Mucosa of stomach (tissue), 1 donor: ENCODE data around the gene KIF5A.

Experiments
- H3K27me3 ChIP-seq: one replicate; pipeline ENCODE4 v1.7.0; 2013; ENCODE audit warnings: mild to moderate bottlenecking, low read length; ENCODE audit not compliant: control insufficient read depth, insufficient read depth
- H3K36me3 ChIP-seq: one replicate; pipeline ENCODE4 v1.7.0; 2013; ENCODE audit warnings: low read length; ENCODE audit not compliant: control insufficient read depth, insufficient read depth
- H3K4me1 ChIP-seq: one replicate; pipeline ENCODE4 v1.7.0; 2013; ENCODE audit warnings: mild to moderate bottlenecking, low read length; ENCODE audit not compliant: control insufficient read depth, insufficient read depth
- H3K4me3 ChIP-seq: one replicate; pipeline ENCODE4 v1.7.0; 2013; ENCODE audit warnings: low read length
- H3K9ac ChIP-seq: one replicate; pipeline ENCODE4 v1.7.0; 2013; ENCODE audit warnings: mild to moderate bottlenecking, low read length, moderate library complexity
- H3K9me3 ChIP-seq: one replicate; pipeline ENCODE4 v1.7.0; 2013; ENCODE audit warnings: mild to moderate bottlenecking, low read length, moderate library complexity; ENCODE audit not compliant: control insufficient read depth
- donor health status: Pancreatic carcinoma.

The KIF5A gene

DNA sequence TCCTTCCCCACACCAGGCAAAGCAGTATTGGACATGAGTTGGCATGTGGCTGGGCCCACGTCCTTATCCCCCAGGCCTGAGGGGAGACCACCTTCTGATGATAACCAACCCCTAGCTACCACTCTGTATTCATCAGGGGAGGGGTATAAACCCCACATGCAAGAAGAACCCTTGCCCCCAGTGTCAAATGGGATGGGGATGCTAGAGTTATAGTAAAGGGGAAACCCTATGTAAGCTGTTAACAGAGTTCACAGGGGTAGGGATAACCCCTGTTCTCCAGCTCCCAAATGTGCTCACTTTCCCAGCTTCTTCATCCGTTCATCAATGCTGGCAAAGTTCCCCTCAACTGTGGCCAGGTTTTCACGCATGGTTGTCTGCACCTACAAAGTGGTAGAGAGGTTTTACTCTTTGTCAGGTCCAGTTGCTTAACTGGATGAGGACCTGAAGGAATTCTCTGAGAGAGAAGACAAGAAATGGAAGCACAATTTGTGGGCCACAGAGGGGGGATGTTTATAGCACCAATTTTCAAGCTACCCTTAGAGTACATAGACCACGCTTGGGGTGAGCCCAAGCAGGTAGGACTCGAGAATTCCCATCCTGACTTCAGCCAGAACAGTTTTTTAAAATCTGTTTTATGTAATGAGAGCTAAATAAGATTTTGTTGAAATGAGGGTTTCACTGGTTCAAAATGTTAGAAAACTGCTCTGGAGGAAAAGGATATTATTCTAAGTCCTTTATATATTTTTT is 19.3 kb upstream of the KIF5A start:
- H3K4me1 ChIP-seq = peaks cover 10% of the 10 kb centered on the region
- H3K9me3 ChIP-seq = no peaks in the 10 kb centered on the region
- H3K36me3 ChIP-seq = peaks cover 33% of the 10 kb centered on the region
- no peak overlapping the region for H3K4me3 ChIP-seq
- H3K27me3 ChIP-seq = no peaks in the 10 kb centered on the region
- H3K9ac ChIP-seq = no peak overlapping the region

GRCh38 chr12:57531836-57532235 is 18.0 kb upstream of the KIF5A start:
- Histone ChIP-seq H3K27me3 (no peaks in the 10 kb centered on the region), H3K4me1 (peaks cover 19% of the 10 kb centered on the region), H3K9me3 (no peaks in the 10 kb centered on the region), H3K4me3 (no peak overlapping the region), H3K36me3 (peaks cover 26% of the 10 kb centered on the region), H3K9ac (no peak overlapping the region)

GRCh38 chr12:57533108-57533507 is 16.7 kb upstream of the KIF5A start:
- Histone ChIP-seq H3K9me3 (no peaks in the 10 kb centered on the region), H3K27me3 (no peaks in the 10 kb centered on the region), H3K36me3 (peaks cover 16% of the 10 kb centered on the region), H3K4me1 (peaks cover 23% of the 10 kb centered on the region), H3K9ac (no peak overlapping the region), H3K4me3 (no peak overlapping the region)

- Histone ChIP-seq H3K9ac (no peak overlapping the region), H3K4me1 (peaks cover 23% of the 10 kb centered on the region), H3K27me3 (no peaks in the 10 kb centered on the region), H3K4me3 (no peak overlapping the region), H3K9me3 (no peaks in the 10 kb centered on the region), H3K36me3 (peaks cover 15% of the 10 kb centered on the region)
Measured at GRCh38 chr12:57534250-57534649, 15.6 kb upstream of the KIF5A start.

- Histone ChIP-seq H3K36me3 (peaks cover 14% of the 10 kb centered on the region), H3K9me3 (no peaks in the 10 kb centered on the region), H3K4me3 (no peak overlapping the region)
Measured at GRCh38 chr12:57534991-57535543, 14.8 kb upstream of the KIF5A start.

DNA sequence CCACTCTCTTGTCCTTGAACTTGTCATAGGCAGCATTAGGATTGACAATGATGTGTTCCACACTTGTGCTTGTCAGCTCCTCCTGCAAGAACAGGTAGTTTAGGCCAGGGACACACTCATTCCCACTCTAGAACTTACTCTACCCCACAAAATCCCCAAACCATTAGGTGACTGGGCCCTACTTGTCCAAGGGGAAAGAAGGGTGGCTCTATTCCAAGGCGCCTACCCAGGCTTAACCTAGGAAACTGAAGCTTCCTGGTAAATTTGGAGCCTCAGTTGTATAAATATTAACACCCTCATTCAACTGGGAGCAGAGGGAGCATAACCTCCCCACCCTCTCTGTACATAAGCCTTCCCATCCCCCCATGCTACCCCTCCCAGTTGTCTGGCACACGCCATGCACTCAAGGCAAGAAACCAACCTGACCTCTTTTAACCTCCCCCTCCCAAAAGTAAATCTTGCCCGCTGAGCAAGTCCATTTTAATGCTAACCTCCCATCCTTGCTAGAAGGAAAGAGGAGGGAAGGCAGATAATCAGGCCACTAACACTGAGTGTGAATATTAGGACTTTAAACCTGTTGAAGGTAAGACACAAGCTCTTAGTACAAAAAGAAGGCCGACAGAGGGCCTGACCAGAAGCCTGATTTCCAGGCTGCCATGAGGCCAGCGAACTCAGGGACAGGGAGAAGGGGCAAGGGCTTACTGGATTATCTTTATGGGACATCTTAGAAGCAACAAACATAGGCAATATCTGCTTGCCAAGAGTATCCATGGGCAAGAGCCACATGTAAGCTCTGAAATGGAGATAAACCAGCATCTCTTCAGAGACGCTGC is 13.9 kb upstream of the KIF5A start:
- no peak overlapping the region for H3K4me3 ChIP-seq
- peak overlapping the region; percentile 38 for H3K9ac ChIP-seq
- no peaks in the 10 kb centered on the region for H3K9me3 ChIP-seq
- H3K27me3 ChIP-seq = no peaks in the 10 kb centered on the region
- peaks cover 8% of the 10 kb centered on the region for H3K36me3 ChIP-seq
- peaks cover 23% of the 10 kb centered on the region for H3K4me1 ChIP-seq

More at GRCh38 chr12:57534991-57535543, 14.8 kb upstream of the KIF5A start:
- peak overlapping the region; percentile 3 for H3K9ac ChIP-seq
- H3K27me3 ChIP-seq = no peaks in the 10 kb centered on the region
- H3K4me1 ChIP-seq = peaks cover 23% of the 10 kb centered on the region

DNA sequence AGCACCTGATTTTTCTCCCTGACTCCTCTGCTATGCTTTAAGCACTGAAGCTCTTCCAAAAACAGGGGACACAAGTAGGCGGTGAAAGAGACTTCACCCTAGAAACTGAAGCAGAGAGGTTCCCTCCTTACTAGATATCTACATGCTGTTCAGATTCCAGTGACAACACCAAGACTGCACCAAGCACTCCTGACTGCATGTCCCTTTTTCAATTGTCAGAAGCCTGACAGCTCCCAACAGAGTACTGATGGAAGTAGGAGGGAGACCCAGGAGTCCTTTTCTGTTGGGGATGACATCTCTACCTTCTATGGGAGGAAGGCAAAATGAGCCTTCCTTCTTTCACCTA is 13.3 kb upstream of the KIF5A start:
- Histone ChIP-seq H3K27me3 (no peaks in the 10 kb centered on the region), H3K4me3 (no peak overlapping the region), H3K9ac (peak overlapping the region; percentile 38), H3K4me1 (peaks cover 23% of the 10 kb centered on the region), H3K9me3 (no peaks in the 10 kb centered on the region), H3K36me3 (peaks cover 8% of the 10 kb centered on the region)

DNA sequence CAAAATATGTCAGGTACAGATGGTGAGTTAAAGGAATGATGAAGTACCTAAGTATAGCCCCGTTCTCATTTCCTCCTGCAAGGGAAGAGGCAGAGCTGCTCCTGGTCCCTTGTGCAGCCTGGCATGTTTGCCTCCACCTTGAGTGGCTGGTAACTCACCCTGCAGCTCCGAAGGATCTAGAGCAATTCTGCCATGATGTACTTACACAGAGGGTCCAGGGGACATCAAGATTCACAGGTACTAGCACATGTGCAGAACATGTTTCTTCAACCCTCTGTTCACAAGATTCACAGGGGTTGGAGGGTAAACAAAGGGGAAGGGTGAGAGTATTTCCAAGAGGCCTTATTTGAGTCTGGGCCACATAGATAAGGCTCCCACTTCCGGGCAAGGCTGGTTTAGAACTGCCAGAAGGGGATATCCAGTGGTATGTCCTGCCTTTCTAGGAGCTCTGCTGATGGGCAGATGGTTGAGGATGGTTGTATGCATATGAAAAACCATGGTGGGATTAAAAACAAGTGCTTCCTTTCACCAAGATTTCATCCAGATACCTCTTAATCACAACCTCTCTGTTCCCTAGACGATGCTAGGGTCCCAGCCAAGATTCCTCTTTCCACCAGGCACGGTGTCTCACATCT is 10.6 kb upstream of the KIF5A start:
- Histone ChIP-seq H3K9me3 (no peaks in the 10 kb centered on the region), H3K9ac (no peak overlapping the region), H3K36me3 (no peaks in the 10 kb centered on the region), H3K4me1 (peaks cover 23% of the 10 kb centered on the region), H3K4me3 (no peak overlapping the region), H3K27me3 (no peaks in the 10 kb centered on the region)

GRCh38 chr12:57541001-57541400 is 8.8 kb upstream of the KIF5A start:
- Histone ChIP-seq H3K9me3 (no peaks in the 10 kb centered on the region), H3K9ac (no peak overlapping the region), H3K36me3 (no peaks in the 10 kb centered on the region), H3K4me1 (peaks cover 16% of the 10 kb centered on the region), H3K4me3 (no peak overlapping the region), H3K27me3 (no peaks in the 10 kb centered on the region)

DNA sequence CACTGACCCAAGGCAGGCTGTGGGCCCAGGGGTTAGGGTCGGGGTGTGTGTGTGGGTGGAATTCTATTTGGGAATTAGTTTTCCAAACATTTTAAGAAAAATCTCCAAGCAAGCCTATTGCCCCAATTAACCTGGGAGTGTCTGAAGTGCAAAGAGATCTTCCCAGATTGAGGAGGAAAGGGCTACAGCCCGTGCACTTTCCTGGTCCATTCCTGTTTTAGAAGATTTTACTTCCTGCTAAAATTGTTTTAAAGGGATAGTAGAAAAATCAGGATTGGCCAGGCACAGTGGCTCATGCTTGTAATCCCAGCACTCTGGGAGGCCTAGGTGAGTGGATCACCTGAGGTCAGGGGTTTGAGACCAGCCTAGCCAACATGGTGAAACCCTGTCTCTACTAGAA is 8.1 kb upstream of the KIF5A start:
- Histone ChIP-seq H3K36me3 (no peaks in the 10 kb centered on the region), H3K9me3 (no peaks in the 10 kb centered on the region), H3K4me3 (no peak overlapping the region), H3K9ac (no peak overlapping the region), H3K4me1 (peaks cover 13% of the 10 kb centered on the region), H3K27me3 (no peaks in the 10 kb centered on the region)

DNA sequence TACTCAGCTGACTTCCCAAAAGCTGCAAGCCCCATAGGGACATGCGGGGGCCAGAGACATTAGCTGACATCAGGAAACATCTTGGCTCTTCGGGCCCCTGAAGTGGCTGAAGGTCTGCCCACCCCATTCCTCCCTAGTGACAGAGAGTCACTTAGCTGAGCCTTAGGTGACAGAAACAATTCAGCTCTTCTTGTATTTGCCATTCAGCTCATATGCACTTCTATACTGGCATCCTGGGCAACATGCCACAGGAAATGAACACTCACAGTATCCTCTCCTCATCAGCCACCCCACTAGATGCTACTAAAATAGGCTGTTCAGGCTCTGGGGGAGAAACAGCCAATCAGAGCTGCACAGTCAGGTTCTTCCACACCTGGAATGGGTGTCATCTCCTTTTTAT is 6.3 kb upstream of the KIF5A start:
- Histone ChIP-seq H3K9me3 (no peaks in the 10 kb centered on the region), H3K4me1 (peaks cover 7% of the 10 kb centered on the region), H3K4me3 (no peak overlapping the region), H3K36me3 (no peaks in the 10 kb centered on the region), H3K9ac (no peak overlapping the region), H3K27me3 (peaks cover 6% of the 10 kb centered on the region)
